H1 (cell line): ENCODE measurements around the gene MMP15. TPM values are rescaled to one million over a fixed set of nuclear protein-coding genes. Genes with fewer than 3 reads are reported as not detected.

ENCODE experiments used
- CTCF ChIA-PET: fragments of 300-600 bp; sonication (Branson Sonifier 250); formaldehyde crosslinking; loops from one replicate; lab custom pipeline; 2021; ENCODE audit not compliant: partially characterized antibody; lab: Charles Lee
- POLR2A ChIA-PET: fragments of 300-600 bp; sonication (Branson Sonifier 250); formaldehyde crosslinking; loops from one replicate; lab custom pipeline; 2021; ENCODE audit warnings: inconsistent platforms; ENCODE audit not compliant: partially characterized antibody; lab: Charles Lee
- DNase-seq, 2 experiments: peaks; one replicate each; pipeline versions ENCODE4 v3.0.0 to v3.0.0-alpha.2; 2010 to 2022; ENCODE audit warnings: low spot score in 2 of 2, low read depth in 1 of 2, mixed read lengths in 1 of 2
- FAIRE-seq: peaks from 2 replicates; lab custom pipeline; 2011; peaks lifted over from hg19 to GRCh38; lab: Jason Lieb, UNC
- H2AFZ ChIP-seq: 2 replicates; pipeline ENCODE4 v1.8.1; 2012; ENCODE audit warnings: low read length, inconsistent platforms
- H2AK5ac ChIP-seq: 2 replicates; pipeline ENCODE4 v1.6.1; 2013; ENCODE audit warnings: low read depth, low read length
- H2BK120ac ChIP-seq: replicated peaks from 2 replicates; pipeline ENCODE3; 2013; ENCODE audit warnings: low read depth, low read length, inconsistent platforms
- H2BK12ac ChIP-seq: 2 replicates; pipeline ENCODE4 v1.6.1; 2013; ENCODE audit warnings: low read depth, low read length
- H2BK15ac ChIP-seq: 2 replicates; pipeline ENCODE4 v1.6.1; 2013; ENCODE audit warnings: low read length
- H2BK20ac ChIP-seq: 2 replicates; pipeline ENCODE4 v1.6.1; 2013; ENCODE audit warnings: low read length
- H2BK5ac ChIP-seq: 2 replicates; pipeline ENCODE4 v1.6.1; 2013; ENCODE audit warnings: low read depth, low read length
- H3K14ac ChIP-seq: 2 replicates; pipeline ENCODE4 v1.6.1; 2013; ENCODE audit warnings: inconsistent platforms; ENCODE audit not compliant: insufficient read length
- H3K18ac ChIP-seq: 2 replicates; pipeline ENCODE4 v1.6.1; 2013; ENCODE audit warnings: low read length; ENCODE audit errors: extremely low read depth
- H3K23ac ChIP-seq: 2 replicates; pipeline ENCODE4 v1.6.1; 2013; ENCODE audit warnings: inconsistent platforms; ENCODE audit not compliant: insufficient read length
- H3K23me2 ChIP-seq: 2 replicates; pipeline ENCODE4 v1.6.1; 2013; ENCODE audit warnings: low read depth, low read length
- H3K27ac ChIP-seq: 2 replicates; pipeline ENCODE4 v1.6.1; 2011; ENCODE audit warnings: low read depth, low read length, inconsistent platforms
- H3K27me3 ChIP-seq, 4 experiments: replicated peaks in 1 of 4; 1 replicate in 1 of 4; 2 replicates in 3 of 4; pipeline versions ENCODE4 v1.6.1 to v1.8.1; 2011 to 2013; ENCODE audit warnings: low read length in 3 of 4, mild to moderate bottlenecking in 3 of 4, inconsistent platforms in 2 of 4, mixed read lengths in 2 of 4, moderate library complexity in 1 of 4; ENCODE audit not compliant: control insufficient read depth in 3 of 4, insufficient read depth in 3 of 4; ENCODE audit errors: extremely low read depth in 1 of 4
- H3K36me3 ChIP-seq, 4 experiments: 2 replicates each; pipeline versions ENCODE4 v1.6.1 to v1.8.1; 2011 to 2013; ENCODE audit warnings: mild to moderate bottlenecking in 4 of 4, low read length in 3 of 4, moderate library complexity in 2 of 4, control low read depth in 1 of 4, inconsistent platforms in 1 of 4; ENCODE audit not compliant: insufficient read depth in 4 of 4, control insufficient read depth in 2 of 4
- H3K4ac ChIP-seq: replicated peaks from 2 replicates; pipeline ENCODE3; 2013; ENCODE audit warnings: low read length, low read depth, mixed read lengths, inconsistent platforms; ENCODE audit not compliant: insufficient read length
- H3K4me1 ChIP-seq, 4 experiments: replicated peaks in 1 of 4; 1 replicate in 1 of 4; 2 replicates in 3 of 4; pipeline versions ENCODE4 v1.6.1 to v1.8.1; 2011 to 2013; ENCODE audit warnings: low read length in 3 of 4, inconsistent platforms in 2 of 4, mixed read lengths in 1 of 4; ENCODE audit not compliant: insufficient read depth in 4 of 4, control insufficient read depth in 3 of 4
- H3K4me2 ChIP-seq, 2 experiments: 2 replicates each; pipeline versions ENCODE4 v1.6.1 to v1.8.1; 2011 to 2013; ENCODE audit warnings: low read depth in 2 of 2, low read length in 2 of 2, control low read depth in 1 of 2, inconsistent platforms in 1 of 2, mild to moderate bottlenecking in 1 of 2; ENCODE audit not compliant: insufficient read depth in 1 of 2
- H3K4me3 ChIP-seq, 4 experiments: fragments of 200-600, 300-600 bp in 1 of 4; sonication (generic), shearing (Covaris generic), sonication (Bioruptor Twin) in 1 of 4; 2 replicates each; pipeline versions ENCODE4 v1.5.1 to v1.8.1; 2011 to 2016; ENCODE audit warnings: low read length in 4 of 4, low read depth in 3 of 4, control low read depth in 2 of 4, inconsistent platforms in 2 of 4, mild to moderate bottlenecking in 2 of 4, mixed read lengths in 1 of 4, moderate library complexity in 1 of 4; ENCODE audit not compliant: insufficient read depth in 2 of 4; ENCODE audit errors: extremely low read depth in 1 of 4
- H3K56ac ChIP-seq: replicated peaks from 2 replicates; pipeline ENCODE3; 2013; ENCODE audit warnings: low read depth, mild to moderate bottlenecking, mixed read lengths, low read length, inconsistent platforms; ENCODE audit not compliant: insufficient read length
- H3K79me1 ChIP-seq: 2 replicates; pipeline ENCODE4 v1.6.1; 2013; ENCODE audit warnings: low read depth, low read length, control low read depth
- H3K79me2 ChIP-seq, 2 experiments: 2 replicates each; pipeline versions ENCODE4 v1.6.1 to v1.8.1; 2012 to 2013; ENCODE audit warnings: low read length in 2 of 2, mild to moderate bottlenecking in 2 of 2, inconsistent platforms in 1 of 2; ENCODE audit not compliant: insufficient read depth in 2 of 2, control insufficient read depth in 1 of 2
- H3K9ac ChIP-seq, 4 experiments: replicated peaks in 1 of 4; 1 replicate in 1 of 4; 2 replicates in 3 of 4; pipeline versions ENCODE4 v1.6.1 to v1.8.1; 2011 to 2013; ENCODE audit warnings: low read depth in 3 of 4, low read length in 3 of 4, control low read depth in 2 of 4, mild to moderate bottlenecking in 2 of 4, moderate library complexity in 2 of 4, inconsistent platforms in 1 of 4; ENCODE audit errors: extremely low read depth in 1 of 4
- H3K9me3 ChIP-seq, 2 experiments: 2 replicates each; pipeline versions ENCODE4 v1.6.1 to v1.8.1; 2012 to 2013; ENCODE audit warnings: mild to moderate bottlenecking in 2 of 2, moderate library complexity in 2 of 2, control low read depth in 1 of 2, inconsistent platforms in 1 of 2, low read depth in 1 of 2, low read length in 1 of 2, mixed read lengths in 1 of 2; ENCODE audit not compliant: insufficient read depth in 2 of 2
- H4K20me1 ChIP-seq, 2 experiments: replicated peaks in 1 of 2; 2 replicates each; pipeline versions ENCODE3 to v1.8.1; 2011 to 2013; ENCODE audit warnings: inconsistent platforms in 2 of 2, low read length in 2 of 2, mild to moderate bottlenecking in 1 of 2; ENCODE audit not compliant: insufficient read depth in 2 of 2, control insufficient read depth in 1 of 2
- H4K5ac ChIP-seq: 2 replicates; pipeline ENCODE4 v1.6.1; 2013; ENCODE audit warnings: low read length, low read depth, mixed read lengths, inconsistent platforms; ENCODE audit not compliant: insufficient read length
- H4K8ac ChIP-seq: 2 replicates; pipeline ENCODE4 v1.8.0; 2013; ENCODE audit warnings: mild to moderate bottlenecking, moderate library complexity, low read length, inconsistent platforms; ENCODE audit not compliant: insufficient read depth; ENCODE audit errors: extremely low read depth
- H4K91ac ChIP-seq: replicated peaks from 2 replicates; pipeline ENCODE3; 2013; ENCODE audit warnings: low read length, mixed read lengths, inconsistent platforms; ENCODE audit not compliant: insufficient read length
- POU5F1 ChIP-seq: IDR thresholded peaks from 2 replicates; pipeline ENCODE4 v1.6.1; 2011; ENCODE audit warnings: low read depth, mild to moderate bottlenecking, low read length, moderate library complexity
- SIRT6 ChIP-seq: IDR thresholded peaks from one replicate; pipeline ENCODE4 v1.7.1; 2012; ENCODE audit warnings: low read length, inconsistent platforms
- WGBS, 2 experiments: shearing (Covaris generic) in 1 of 2; methylation state at CpG; one replicate each; pipeline versions ENCODE4 v1.1.6 to v1.1.7; 2013 to 2015; ENCODE audit warnings: low lambda C conversion rate in 2 of 2, mixed read lengths in 2 of 2, inconsistent platforms in 1 of 2, low coverage in 1 of 2, missing lambda C conversion rate in 1 of 2; ENCODE audit not compliant: insufficient replicate concordance in 2 of 2, insufficient coverage in 1 of 2, insufficient read length in 1 of 2; ENCODE audit errors: extremely low coverage in 1 of 2, missing lambda C conversion rate in 1 of 2; 5-methylcytosine and 5-hydroxymethylcytosine counted together
- polyA plus RNA-seq, 7 experiments: library from polyadenylated mRNA; depleted of rRNA in 3 of 7; stranded (reverse) in 5 of 7; unstranded in 2 of 7; fragments of >200 nt in 5 of 7; fragments of 200-250 nt in 2 of 7; gene quantifications; 1 replicate in 5 of 7; 2 replicates in 1 of 7; 4 replicates in 1 of 7; pipeline versions ENCODE4 v1.2.1 to v1.2.3, GENCODE V29; 2011 to 2013; ENCODE audit warnings: missing spikeins in 2 of 7, mixed read lengths in 2 of 7
- total RNA-seq: library from RNA; stranded (reverse); fragmentation: NEBNext Ultra II Directional; extraction: Animal tissue kit (Norgen Biotek cat#: 25700); gene quantifications from 2 replicates; pipeline ENCODE4 v1.2.1, GENCODE V29; 2021
- TF ChIP-seq, protein P1 (sequence below): IDR thresholded peaks from 2 replicates; pipeline ENCODE4 v1.6.1; 2012; ENCODE audit warnings: inconsistent platforms

The MMP15 gene
- total and polyA plus RNA-seq, 2 of the 8 experiments (the other 6 are each of a cell fraction or from before 2014, with no cell fraction given): 38.5 to 42.2 TPM

DNA sequence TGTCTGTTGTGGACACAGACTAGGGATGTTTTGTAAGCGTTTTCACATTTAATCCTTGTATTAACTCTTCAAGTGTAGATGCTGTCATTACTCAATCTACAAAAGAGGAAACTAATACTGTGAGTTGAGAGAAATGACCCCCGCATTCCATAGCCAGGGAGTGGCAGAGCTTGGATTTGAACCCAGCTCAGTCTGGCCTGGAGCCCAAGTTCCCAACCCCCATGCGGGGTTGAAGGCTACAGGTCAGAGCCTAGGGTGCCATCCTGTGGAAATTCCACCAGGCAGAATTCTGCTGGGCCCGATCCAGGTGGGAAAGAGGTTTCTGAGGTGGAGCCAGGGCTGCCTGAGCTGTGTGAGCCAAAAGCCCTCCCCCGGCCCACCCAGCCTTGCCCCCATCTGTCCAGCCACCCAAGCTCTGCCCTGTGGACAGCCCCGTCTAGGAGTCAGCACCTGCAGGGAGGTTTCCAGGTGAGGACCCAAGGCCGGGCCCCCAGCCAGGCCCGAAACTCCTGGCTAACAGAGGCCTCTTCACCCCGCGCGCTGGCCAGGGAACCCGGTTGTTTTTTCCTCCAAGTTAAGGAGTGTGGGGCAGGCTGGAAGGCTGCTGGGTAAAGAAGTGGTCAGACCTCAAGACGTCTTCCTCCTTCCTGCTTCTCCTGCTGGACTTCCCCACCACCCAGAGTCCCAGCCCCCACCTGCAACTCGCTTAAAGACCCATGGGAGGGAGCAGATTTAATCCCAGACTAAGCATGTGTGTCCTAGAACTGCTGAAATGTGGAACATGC is 5.7 kb downstream of the MMP15 start:
- Histone ChIP-seq H2BK12ac (no peak overlapping the region), H3K14ac (no peak overlapping the region), H3K4ac (no peak overlapping the region), H2BK5ac (no peak overlapping the region), H3K27me3 (no peaks in the 10 kb centered on the region; a peak in 2 of 7 replicates), H3K23ac (no peak overlapping the region), H4K20me1 (peaks cover 7 to 30% of the 10 kb centered on the region in 2 experiments), H3K79me1 (peaks cover 26% of the 10 kb centered on the region), H2AK5ac (no peak overlapping the region), H3K79me2 (peaks cover 0 to 53% of the 10 kb centered on the region in 2 experiments; a peak in 2 of 4 replicates), H4K5ac (no peak overlapping the region), H3K18ac (no peak overlapping the region), H2BK20ac (no peak overlapping the region), H3K4me3 (no peak overlapping the region), H2BK15ac (no peak overlapping the region)
- CTCF ChIA-PET: interaction anchor here (0.7 to 19.9 kb wide), 15 partner anchors 8 to 271 kb away, joined by 4 to 362 read pairs (median 7); partner anchors contain the start of genes CFAP20 and USB1
- no peak for DNase-seq
- no peak for TF ChIP-seq SIRT6
- TF ChIP-seq POU5F1: no peak
- TF ChIP-seq, protein P1, sequence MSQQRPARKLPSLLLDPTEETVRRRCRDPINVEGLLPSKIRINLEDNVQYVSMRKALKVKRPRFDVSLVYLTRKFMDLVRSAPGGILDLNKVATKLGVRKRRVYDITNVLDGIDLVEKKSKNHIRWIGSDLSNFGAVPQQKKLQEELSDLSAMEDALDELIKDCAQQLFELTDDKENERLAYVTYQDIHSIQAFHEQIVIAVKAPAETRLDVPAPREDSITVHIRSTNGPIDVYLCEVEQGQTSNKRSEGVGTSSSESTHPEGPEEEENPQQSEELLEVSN: no peak
- TF ChIP-seq, all 59 proteins: peak for 0
- no peaks in the 10 kb centered on the region for H3K9me3 ChIP-seq
- POLR2A ChIA-PET: no interaction called here
- H2BK120ac ChIP-seq: no peak overlapping the region
- H3K27ac ChIP-seq: no peak overlapping the region
- H2AFZ ChIP-seq: no peak overlapping the region
- FAIRE-seq: no peak
- 81% methylated on average over 14 of the region's 14 CpGs; no CpG with 5 or more reads in 1 of the 2 experiments for WGBS, 2 experiments
- H4K8ac ChIP-seq: no peak overlapping the region
- no peak overlapping the region for H3K4me2 ChIP-seq
- H3K4me1 ChIP-seq: peaks cover 0 to 24% (median 15%) of the 10 kb centered on the region in 4 experiments; a peak in 6 of 7 replicates
- peaks cover 18% of the 10 kb centered on the region; the same call in 1 of the 2 replicates for H3K23me2 ChIP-seq
- no peak overlapping the region for H4K91ac ChIP-seq
- H3K56ac ChIP-seq: no peak overlapping the region
- no peaks in the 10 kb centered on the region for H3K36me3 ChIP-seq
- no peak overlapping the region for H3K9ac ChIP-seq
